OCI-LY1 (cell line): Measurements from ENCODE around the gene CHMP2A.

ENCODE experiments used
- EZH2 ChIP-seq: fragments of 200-600 bp; sonication (generic), shearing (Covaris generic); IDR thresholded peaks from 2 replicates; pipeline ENCODE4 v1.8.0; 2017; ENCODE audit warnings: borderline replicate concordance, mixed run types, mild to moderate bottlenecking, antibody characterized with exemption, low read length, moderate library complexity, mixed read lengths
- TF ChIP-seq, protein P1 (sequence below): fragments of 200-600 bp; sonication (generic), shearing (Covaris generic); IDR thresholded peaks from 2 replicates; pipeline ENCODE4 v1.5.1; 2017; ENCODE audit warnings: mild to moderate bottlenecking, antibody characterized with exemption, low read length, moderate library complexity, mixed read lengths

DNA sequence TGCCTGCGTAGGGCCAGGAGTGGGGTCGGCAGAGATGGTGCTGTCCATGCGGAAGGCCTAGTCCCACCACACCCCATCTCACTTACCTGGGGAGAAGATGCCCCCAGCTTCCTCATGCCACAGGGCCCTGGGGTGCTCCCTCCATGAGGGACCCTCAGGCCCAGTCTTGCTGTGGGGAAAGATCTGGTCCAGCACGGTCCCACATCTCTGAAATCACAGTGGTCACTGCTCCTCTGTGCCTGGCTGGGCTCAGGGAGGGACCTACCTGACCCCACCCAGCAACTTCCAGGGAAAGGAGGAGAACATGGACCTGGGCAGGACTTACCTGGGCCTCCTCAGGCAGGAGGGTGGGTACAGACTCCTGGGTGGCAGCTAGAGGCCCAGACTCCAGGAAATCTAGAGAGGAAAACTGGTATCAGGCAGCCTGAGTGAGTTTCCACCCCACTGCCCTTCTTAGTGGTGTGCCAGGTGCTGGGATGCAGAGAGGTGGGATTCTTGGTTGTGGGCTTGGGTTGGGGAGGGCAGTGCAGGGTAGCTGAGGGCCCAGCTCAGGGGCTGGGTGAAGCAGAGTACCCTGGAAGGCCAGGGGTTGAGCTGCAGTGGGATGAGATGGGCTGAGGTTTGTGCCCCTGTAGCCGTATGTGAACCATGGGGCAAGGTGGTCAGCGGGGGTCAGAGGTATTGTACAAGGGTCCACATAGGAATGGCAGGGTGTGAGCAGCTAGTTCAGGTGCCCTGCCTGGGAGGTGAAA is 14.5 kb upstream of the CHMP2A start:
- TF ChIP-seq, protein P1, sequence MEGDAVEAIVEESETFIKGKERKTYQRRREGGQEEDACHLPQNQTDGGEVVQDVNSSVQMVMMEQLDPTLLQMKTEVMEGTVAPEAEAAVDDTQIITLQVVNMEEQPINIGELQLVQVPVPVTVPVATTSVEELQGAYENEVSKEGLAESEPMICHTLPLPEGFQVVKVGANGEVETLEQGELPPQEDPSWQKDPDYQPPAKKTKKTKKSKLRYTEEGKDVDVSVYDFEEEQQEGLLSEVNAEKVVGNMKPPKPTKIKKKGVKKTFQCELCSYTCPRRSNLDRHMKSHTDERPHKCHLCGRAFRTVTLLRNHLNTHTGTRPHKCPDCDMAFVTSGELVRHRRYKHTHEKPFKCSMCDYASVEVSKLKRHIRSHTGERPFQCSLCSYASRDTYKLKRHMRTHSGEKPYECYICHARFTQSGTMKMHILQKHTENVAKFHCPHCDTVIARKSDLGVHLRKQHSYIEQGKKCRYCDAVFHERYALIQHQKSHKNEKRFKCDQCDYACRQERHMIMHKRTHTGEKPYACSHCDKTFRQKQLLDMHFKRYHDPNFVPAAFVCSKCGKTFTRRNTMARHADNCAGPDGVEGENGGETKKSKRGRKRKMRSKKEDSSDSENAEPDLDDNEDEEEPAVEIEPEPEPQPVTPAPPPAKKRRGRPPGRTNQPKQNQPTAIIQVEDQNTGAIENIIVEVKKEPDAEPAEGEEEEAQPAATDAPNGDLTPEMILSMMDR: no peak
- no peak for TF ChIP-seq EZH2
